Measurements from ENCODE around the gene MFN1.

The MFN1 gene

DNA sequence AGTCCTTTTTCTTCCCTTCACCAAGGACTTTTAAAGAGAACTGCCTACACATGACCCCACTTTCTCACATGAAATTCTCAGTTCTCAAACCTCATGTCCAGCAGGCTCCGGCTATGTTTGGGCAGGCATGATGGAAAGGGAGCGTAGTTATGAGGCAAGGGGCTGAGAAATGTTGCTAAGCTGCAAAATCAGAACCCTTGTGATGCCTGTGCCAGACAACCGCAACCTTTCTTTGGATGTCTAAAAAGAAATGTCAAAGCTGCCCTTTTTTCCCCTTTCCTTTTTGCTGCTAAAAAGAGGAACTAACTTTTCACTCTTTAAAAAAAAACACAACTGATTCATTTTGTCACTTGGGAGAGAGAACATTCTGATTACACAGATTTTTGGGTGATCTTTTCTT lies 84.5 kb downstream of the MFN1 start:
- H3K27ac ChIP-seq = peak overlapping the region; percentile 26
- TF ChIP-seq, protein P1, sequence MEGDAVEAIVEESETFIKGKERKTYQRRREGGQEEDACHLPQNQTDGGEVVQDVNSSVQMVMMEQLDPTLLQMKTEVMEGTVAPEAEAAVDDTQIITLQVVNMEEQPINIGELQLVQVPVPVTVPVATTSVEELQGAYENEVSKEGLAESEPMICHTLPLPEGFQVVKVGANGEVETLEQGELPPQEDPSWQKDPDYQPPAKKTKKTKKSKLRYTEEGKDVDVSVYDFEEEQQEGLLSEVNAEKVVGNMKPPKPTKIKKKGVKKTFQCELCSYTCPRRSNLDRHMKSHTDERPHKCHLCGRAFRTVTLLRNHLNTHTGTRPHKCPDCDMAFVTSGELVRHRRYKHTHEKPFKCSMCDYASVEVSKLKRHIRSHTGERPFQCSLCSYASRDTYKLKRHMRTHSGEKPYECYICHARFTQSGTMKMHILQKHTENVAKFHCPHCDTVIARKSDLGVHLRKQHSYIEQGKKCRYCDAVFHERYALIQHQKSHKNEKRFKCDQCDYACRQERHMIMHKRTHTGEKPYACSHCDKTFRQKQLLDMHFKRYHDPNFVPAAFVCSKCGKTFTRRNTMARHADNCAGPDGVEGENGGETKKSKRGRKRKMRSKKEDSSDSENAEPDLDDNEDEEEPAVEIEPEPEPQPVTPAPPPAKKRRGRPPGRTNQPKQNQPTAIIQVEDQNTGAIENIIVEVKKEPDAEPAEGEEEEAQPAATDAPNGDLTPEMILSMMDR (IDR thresholded peaks at IDR 0.05) = no peak
- no peak for TF ChIP-seq ZFX (IDR thresholded peaks at IDR 0.05; ENCODE audit: borderline replicate concordance)

DNA sequence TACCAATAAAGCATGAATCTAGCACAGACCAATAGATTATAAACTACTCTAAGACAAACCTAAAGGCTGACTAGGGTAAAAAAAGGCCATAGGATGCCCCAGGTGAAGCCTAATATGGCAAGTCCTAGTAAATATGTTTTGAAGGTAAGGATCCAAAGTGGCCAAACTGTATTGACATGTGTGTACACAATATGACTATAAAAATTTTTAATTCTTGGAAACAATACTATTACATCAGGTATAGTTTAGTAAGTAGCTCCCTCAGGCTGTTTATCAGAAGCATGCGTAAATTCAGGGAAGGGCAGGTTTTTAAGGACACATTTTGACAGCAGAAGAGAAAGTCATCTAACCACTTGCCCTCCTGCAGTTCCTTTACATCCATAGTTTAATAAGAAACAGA lies 84.9 kb downstream of the MFN1 start:
- H3K27ac ChIP-seq = peak overlapping the region; percentile 26

DNA sequence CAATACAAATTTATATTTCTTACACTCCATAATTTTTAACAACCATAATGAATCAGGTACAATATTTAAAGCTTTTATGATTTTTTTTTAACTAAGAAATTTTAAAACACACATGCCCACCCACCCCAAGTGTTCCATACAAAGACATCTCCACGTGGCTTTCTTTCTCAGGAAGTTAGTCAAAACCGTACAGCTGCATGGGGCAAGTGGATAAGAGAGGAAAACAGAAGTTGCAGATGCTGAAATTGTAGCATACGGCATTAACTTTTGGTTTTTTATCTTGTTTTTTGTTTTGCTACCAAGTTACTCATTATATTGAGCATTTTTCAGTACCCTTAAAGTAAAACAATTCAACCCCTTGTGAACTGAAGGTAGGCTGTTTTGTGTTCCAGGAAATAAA lies 89.0 kb downstream of the MFN1 start:
- no peak for TF ChIP-seq ZFX (IDR thresholded peaks at IDR 0.05; ENCODE audit: borderline replicate concordance)
- TF ChIP-seq, protein P1 (IDR thresholded peaks at IDR 0.05) = no peak
- no peak overlapping the region for H3K27ac ChIP-seq

More for the DNA sequence above, 84.9 kb downstream of the MFN1 start:
- no peak for TF ChIP-seq ZFX (IDR thresholded peaks at IDR 0.05; ENCODE audit: borderline replicate concordance)
- TF ChIP-seq, protein P1 (IDR thresholded peaks at IDR 0.05) = no peak

DNA sequence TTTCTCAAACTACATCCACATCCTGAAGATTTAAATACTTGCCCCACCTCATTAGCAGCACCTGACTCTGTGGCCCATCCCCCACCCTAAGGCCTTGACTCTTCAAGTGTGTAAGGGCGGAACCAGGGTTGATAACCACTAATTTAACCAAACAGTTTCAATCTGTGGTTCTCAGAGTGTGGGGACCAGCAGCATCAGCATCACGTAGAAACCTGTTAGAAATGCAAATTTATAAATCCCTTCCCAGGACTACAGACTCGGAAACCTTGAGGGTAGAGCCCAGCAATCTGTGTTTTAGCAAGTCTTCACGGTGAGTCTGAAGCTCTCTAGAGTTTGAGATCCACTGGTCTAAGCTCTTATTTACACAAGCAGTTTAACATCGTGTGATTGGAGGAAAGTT lies 91.3 kb downstream of the MFN1 start:
- no peak overlapping the region for H3K27ac ChIP-seq
- no peak for TF ChIP-seq ZFX (IDR thresholded peaks at IDR 0.05; ENCODE audit: borderline replicate concordance)
- TF ChIP-seq, protein P1 (IDR thresholded peaks at IDR 0.05) = no peak
